ENCODE data around the gene VILL. TPM values are rescaled to one million over a fixed set of nuclear protein-coding genes. Genes with fewer than 3 reads are reported as not detected.

Gene VILL
- total and polyA plus RNA-seq, 4 donors = 10.2 to 32.3 (median 22.5) TPM

DNA sequence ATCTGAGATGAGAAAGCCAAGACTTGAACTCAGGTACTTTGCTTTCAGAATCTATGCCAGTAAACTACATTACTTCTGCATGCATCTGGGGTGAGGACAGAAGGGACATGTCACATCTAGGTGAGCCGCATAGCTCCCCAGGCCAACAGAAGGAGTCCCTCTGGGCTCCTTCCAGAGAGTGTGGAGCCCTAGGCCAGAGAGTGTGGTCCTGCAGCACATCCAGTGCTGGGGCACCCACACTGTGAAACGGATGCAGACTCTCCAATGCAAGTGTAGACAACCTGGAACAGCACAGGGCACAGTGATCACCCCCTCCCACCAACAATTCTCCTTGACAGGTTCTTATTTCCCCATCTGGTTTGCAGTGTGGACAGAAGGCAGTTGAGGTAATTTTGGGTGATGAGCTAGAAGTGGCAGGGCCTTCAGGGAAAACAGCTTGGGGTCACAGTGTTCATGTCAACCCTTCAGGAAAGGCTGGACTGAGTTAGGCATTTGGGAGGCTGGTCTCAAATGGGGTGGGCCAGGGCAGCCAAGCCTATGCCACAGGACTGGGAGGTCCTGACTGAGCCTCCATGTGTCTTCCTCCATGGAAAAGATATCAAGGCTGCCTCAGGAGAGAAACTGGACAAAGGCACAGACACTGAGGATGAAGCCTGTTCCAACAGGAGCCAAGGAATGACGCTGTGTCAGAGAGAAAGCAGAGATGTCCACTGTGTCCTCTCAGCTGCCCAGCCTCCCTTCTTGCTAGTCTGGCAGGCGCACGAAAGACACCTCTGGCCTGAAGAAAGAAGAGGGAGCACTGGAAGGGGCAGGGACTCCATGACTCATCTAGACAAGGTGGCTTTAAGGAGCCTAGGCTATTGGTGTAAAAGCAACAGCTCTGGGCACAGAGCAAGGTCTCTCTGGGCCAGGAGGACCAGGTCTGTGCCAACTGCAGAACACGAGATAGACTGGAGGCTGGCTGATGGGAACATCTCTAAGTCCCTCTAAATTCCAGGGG, 37.2 kb downstream of the VILL start:
- WGBS, 2 donors = 91 to 93% methylated on average over 6 of the region's 6 CpGs
- no peak overlapping the region for H3K9ac ChIP-seq (ENCODE audit: insufficient read depth in 1 of 2, low read length in 2 of 2)
- ATAC-seq (ENCODE audit: insufficient read depth, low FRiP score) = no peak
- no peak for DNase-seq
- H3K9me3 ChIP-seq (ENCODE audit: control insufficient read depth in 4 of 4, insufficient read depth in 3 of 4, low read length in 3 of 4) = no peaks in the 10 kb centered on the region
- H3K4me1 ChIP-seq (ENCODE audit: control insufficient read depth in 5 of 5, insufficient read depth in 5 of 5, low read length in 5 of 5) = peaks cover 0 to 45% (median 26%) of the 10 kb centered on the region in 5 donors
- H3K36me3 ChIP-seq (ENCODE audit: control insufficient read depth in 4 of 4, insufficient read depth in 4 of 4, low read length in 4 of 4) = no peaks in the 10 kb centered on the region
- H3K4me3 ChIP-seq = no peak overlapping the region
- TF ChIP-seq, protein P1, sequence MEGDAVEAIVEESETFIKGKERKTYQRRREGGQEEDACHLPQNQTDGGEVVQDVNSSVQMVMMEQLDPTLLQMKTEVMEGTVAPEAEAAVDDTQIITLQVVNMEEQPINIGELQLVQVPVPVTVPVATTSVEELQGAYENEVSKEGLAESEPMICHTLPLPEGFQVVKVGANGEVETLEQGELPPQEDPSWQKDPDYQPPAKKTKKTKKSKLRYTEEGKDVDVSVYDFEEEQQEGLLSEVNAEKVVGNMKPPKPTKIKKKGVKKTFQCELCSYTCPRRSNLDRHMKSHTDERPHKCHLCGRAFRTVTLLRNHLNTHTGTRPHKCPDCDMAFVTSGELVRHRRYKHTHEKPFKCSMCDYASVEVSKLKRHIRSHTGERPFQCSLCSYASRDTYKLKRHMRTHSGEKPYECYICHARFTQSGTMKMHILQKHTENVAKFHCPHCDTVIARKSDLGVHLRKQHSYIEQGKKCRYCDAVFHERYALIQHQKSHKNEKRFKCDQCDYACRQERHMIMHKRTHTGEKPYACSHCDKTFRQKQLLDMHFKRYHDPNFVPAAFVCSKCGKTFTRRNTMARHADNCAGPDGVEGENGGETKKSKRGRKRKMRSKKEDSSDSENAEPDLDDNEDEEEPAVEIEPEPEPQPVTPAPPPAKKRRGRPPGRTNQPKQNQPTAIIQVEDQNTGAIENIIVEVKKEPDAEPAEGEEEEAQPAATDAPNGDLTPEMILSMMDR (IDR thresholded peaks at IDR 0.05; ENCODE audit: control extremely low read depth, extremely low read depth) = no peak
- no peaks in the 10 kb centered on the region for H3K27me3 ChIP-seq (ENCODE audit: control insufficient read depth in 3 of 3, insufficient read depth in 3 of 3, low read length in 2 of 3)
- H3K27ac ChIP-seq (ENCODE audit: low read depth in 1 of 2, low read length in 1 of 2) = no peak overlapping the region

DNA sequence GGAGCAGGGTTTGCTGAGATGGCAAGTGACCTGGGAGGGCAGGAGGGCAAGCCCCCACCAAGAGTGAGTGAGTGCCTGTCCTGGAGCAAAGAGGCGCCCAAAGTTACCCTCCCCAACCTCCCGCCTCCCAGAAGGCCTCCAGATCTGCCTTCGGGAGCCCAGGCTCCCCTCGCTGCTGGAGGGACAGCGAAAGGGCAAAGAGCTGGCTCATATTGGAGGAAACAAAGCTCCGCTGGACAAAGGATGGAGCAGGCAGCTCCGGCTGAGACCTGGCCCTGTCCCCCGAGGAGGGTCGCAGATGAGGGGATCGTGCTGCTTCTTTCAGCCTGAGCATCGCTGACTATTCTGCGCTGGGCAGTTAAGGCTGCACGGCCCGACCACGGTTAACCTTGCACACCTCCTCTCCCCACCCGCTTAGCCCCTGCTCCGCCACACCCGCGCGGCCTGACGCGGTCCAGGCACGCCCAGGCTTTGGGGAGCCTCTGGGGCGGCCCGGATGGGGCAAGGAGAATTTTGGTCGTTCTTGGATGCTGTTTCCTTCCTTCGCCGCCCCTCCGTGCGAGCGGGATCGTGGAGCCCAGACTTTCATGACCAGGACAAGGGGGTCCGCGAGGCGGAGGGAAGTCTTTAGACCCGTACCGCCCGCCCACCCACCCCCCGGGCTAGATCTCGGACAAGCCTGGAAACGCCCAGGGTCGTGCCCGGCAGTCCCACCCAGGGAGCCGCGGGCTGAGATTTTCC, 38.2 kb downstream of the VILL start:
- no peak for ATAC-seq (ENCODE audit: insufficient read depth, low FRiP score)
- H3K9ac ChIP-seq (ENCODE audit: insufficient read depth in 1 of 2, low read length in 2 of 2) = no peak overlapping the region
- no peaks in the 10 kb centered on the region for H3K27me3 ChIP-seq (ENCODE audit: control insufficient read depth in 3 of 3, insufficient read depth in 3 of 3, low read length in 2 of 3)
- H3K4me1 ChIP-seq (ENCODE audit: control insufficient read depth in 5 of 5, insufficient read depth in 5 of 5, low read length in 5 of 5) = peaks cover 0 to 42% (median 19%) of the 10 kb centered on the region in 5 donors
- TF ChIP-seq, protein P1 (IDR thresholded peaks at IDR 0.05; ENCODE audit: control extremely low read depth, extremely low read depth) = no peak
- no peaks in the 10 kb centered on the region for H3K9me3 ChIP-seq (ENCODE audit: control insufficient read depth in 4 of 4, insufficient read depth in 3 of 4, low read length in 3 of 4)
- H3K27ac ChIP-seq (ENCODE audit: low read depth in 1 of 2, low read length in 1 of 2) = peak overlapping the region; percentile 22 to 81
- peak overlapping the region; percentile 52 for H3K4me3 ChIP-seq
- peak in 2 of 3 donors; percentile 34 to 35 for DNase-seq
- H3K36me3 ChIP-seq (ENCODE audit: control insufficient read depth in 4 of 4, insufficient read depth in 4 of 4, low read length in 4 of 4) = no peaks in the 10 kb centered on the region
- 21 to 24% methylated on average over 45 of the region's 45 CpGs for WGBS, 2 donors

DNA sequence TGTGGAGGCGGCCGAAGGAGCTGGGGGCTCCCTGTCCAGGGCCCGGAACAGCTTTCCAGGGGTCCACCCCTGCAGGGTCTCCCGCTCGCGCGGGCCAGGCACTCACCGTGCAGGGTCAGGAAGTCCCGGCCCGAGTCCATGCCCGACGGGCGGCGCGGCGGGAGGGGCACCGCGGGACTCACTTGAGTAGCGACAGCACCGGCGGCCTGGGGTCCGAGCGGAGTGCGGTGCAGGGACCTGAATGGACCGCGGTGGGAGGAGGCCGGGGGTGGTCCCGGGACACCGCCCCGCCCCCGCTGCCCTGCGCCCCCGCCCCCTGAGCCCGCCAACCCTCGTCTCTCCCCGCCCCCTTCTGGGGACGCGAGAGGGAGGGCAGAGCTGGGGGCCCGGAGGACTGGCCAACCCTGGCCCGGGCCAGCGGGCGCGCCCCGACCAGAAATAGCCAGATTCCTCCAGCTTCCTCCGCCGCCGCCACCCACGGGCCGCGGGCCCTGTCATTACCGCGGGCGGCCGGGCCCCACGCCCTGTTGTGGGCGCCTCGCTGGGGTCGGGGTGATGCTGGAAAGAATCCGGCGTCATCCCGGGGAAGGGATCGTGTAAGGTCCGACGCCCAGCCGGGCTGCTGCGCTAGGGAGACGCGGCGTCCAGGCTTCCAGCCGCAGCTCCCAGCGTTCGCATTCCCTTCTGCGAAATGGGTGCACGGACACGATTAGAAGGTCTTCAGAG, 39.0 kb downstream of the VILL start, which contains the start of gene PLCD1:
TSS of gene PLCD1 (minus strand) at position 243 of the 726 bp plus-strand sequence. CDS start at position 140, 103 bp downstream.
- peak within 1 kb of the TSS; percentile 52 for H3K4me3 ChIP-seq
- H3K27ac ChIP-seq (ENCODE audit: low read depth in 1 of 2, low read length in 1 of 2) = peak within 1 kb of the TSS; percentile 22 to 89
- 1 to 2% methylated on average over 43 to 75 of the region's 75 CpGs for WGBS, 2 donors

More for the DNA sequence above, 39.0 kb downstream of the VILL start, which contains the start of gene PLCD1:
- peak; percentile 91 to 95 (median 93) for DNase-seq
- H3K36me3 ChIP-seq (ENCODE audit: control insufficient read depth in 4 of 4, insufficient read depth in 4 of 4, low read length in 4 of 4) = no peaks in the 10 kb centered on the region
- peaks cover 0 to 37% (median 15%) of the 10 kb centered on the region in 5 donors for H3K4me1 ChIP-seq (ENCODE audit: control insufficient read depth in 5 of 5, insufficient read depth in 5 of 5, low read length in 5 of 5)
- TF ChIP-seq, protein P1 (IDR thresholded peaks at IDR 0.05; ENCODE audit: control extremely low read depth, extremely low read depth) = no peak
- peak; percentile 13 for ATAC-seq (ENCODE audit: insufficient read depth, low FRiP score)
- H3K9ac ChIP-seq (ENCODE audit: insufficient read depth in 1 of 2, low read length in 2 of 2) = peak within 1 kb of the TSS; percentile 77 to 94
- no peaks in the 10 kb centered on the region for H3K9me3 ChIP-seq (ENCODE audit: control insufficient read depth in 4 of 4, insufficient read depth in 3 of 4, low read length in 3 of 4)
- no peaks in the 10 kb centered on the region for H3K27me3 ChIP-seq (ENCODE audit: control insufficient read depth in 3 of 3, insufficient read depth in 3 of 3, low read length in 2 of 3)

All from lung (tissue), 12 donors.